HG03457 (cell line): Measurements from ENCODE around the gene SYT17.

Experiments used
- ATAC-seq: cut with Tn5 transposase; IDR thresholded peaks from one replicate; pipeline ENCODE4 v1.9.1; 2021; ENCODE audit warnings: moderate number of reproducible peaks; ENCODE audit not compliant: unreplicated experiment

The SYT17 gene

GRCh38 chr16:19167710-19168370 lies at the start of gene SYT17:
TSS of gene SYT17 (plus strand) at chr16:19168240. CDS start at chr16:19168647, 407 bp downstream.
- no peak for ATAC-seq

DNA sequence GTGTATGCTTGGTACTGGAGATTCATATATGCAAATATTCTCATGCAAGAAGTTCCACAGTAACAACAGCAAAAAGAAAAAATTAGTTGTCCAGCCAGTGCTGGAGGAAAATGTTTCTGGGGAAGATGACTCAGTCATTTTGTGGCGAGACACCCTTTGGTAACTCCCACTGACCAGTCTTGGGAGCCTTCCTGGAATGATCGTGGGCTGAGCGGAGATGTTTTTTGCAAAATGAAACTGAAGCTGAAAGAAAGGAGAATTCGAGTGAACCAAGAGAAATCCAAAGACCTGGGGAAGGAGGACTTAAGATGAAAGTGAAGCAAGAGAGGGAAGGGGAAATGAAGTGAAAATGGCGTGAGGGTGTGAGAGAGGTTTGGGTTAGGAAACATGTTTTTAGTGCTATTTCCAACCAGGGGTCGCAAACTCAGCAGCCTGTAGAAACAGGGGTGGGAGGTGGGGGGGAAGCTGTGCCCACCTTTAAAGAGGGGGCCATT lies 49.1 kb upstream of the SYT17 start:
- ATAC-seq, result no peak

- no peak for ATAC-seq
Observed at GRCh38 chr16:19119564-19119963, 48.5 kb upstream of the SYT17 start.

GRCh38 chr16:19123535-19124178 lies 44.4 kb upstream of the SYT17 start:
- no peak for ATAC-seq

- no peak for ATAC-seq
Observed at GRCh38 chr16:19126300-19126699, 41.7 kb upstream of the SYT17 start.

- ATAC-seq, result no peak
Observed at GRCh38 chr16:19127205-19127604, 40.8 kb upstream of the SYT17 start.

- ATAC-seq, result no peak
Observed at GRCh38 chr16:19127674-19128131, 40.3 kb upstream of the SYT17 start.

DNA sequence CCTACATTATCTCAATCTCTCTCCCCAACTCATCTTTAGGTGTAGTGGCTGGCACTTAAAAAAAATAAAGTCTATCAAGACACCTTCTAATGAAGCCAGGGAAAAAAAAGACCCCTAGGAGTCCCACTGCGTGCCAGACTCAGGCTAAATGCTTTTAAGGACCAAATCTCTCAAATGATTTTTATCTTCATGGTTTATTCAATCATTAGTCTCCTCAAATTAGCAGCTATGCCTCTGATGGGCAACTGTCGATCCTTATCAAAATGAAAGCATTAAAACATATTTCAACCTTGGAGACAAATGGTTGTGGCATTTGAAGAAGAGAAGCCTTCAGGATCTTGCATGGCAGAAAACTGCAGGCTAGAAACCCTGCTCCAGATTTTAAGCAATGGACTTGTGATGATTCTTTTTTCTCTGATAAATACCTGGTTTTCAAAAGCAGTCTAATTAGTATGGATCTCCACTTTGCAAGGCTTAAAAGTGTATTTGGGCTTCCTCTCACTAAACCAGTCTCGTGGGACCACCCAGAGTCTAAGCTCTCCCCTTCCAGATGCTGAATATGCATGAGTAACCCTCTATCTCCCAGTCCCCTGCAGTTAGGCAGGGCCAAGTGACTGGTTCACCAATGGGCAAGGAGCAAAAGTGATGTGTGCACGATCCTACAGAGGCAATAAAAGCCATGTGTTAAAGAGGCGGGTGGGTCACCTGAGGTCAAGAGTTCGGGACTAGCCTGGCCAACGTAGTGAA lies 39.4 kb upstream of the SYT17 start:
- ATAC-seq, result no peak

DNA sequence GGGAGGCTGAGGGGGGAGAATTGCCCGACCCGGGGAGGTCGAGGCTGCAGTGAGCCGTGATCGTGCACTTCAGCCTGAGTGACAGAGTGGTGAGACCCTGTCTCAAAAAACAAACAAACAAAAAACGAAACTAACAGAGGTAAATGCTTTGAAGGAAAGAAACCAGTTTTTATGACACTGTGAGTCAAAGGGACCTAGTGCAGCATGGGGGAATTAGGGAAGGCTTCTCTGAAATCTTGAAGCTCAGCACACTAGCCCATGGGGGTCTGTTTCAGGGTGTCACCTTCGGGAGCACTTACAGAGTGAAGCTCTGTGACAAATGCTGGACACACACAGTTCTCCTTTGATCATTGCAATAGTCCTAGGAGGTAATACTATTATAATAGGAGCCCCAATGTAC lies 37.7 kb upstream of the SYT17 start:
- ATAC-seq, result no peak

DNA sequence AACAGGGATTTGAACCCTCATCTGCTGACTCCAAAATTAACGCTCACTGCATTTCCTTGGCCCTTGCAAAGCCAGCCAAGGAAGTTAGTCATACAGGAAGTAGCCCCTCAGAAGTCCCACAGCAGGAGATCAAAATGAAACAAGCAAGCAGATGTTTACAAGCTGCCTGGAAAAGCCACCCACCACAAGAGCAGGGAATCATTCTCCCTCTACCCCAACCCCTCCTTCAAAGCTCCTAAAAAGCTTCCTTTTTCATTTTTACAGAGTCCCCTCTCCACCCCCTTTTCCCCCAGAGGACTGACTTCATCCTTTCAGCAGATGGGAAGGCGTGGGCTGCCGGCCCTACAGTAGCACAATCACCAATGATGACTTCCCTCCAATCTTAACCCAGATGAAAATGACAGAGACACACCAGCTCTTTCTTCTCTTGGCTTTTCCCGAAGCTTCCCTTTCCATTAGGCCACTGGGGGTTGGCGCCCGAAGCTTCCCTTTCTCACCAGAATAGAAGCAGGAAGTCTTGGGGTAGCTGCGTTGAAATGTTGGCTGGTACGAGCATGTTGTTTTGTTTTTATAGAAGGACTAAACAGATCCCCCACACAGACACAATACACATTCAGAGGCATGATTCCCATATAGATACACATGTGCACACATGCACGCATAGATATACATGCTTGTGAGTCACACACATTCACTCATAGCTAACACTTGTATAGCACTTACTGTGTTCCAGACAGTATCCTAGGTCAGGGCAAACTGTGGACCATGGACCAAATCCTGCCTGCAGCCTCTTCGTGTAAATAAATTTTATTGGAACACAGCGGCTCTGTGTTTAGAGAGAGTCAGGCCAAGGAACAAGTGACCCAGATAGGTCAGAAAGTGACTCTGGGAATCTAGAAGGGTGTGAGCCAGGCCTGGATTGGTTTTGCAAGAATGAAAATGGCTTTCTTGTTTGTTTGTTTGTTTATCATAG lies 36.9 kb upstream of the SYT17 start:
- no peak for ATAC-seq

DNA sequence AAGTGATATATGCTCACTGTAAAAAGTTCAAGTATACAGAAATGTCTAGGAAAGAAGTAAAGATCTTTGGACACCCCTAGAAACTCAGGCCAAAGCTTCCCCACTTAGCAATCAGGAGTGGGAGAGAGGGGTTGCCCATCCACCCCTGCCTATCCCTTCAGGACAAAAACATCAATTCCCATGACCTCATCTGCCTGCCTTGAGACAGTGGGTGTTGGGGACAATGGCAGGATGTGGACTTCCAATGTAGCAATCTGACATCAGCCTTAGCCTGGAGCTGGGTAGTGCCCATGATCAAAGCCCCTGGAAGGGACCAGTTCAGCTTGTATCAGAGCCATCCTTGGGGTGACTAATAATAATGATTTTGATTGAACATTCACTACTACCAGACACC lies 36.2 kb upstream of the SYT17 start:
- ATAC-seq, result no peak

GRCh38 chr16:19132255-19132654 lies 35.8 kb upstream of the SYT17 start:
- ATAC-seq, result no peak

GRCh38 chr16:19132898-19133297 lies 35.1 kb upstream of the SYT17 start:
- ATAC-seq, result no peak

DNA sequence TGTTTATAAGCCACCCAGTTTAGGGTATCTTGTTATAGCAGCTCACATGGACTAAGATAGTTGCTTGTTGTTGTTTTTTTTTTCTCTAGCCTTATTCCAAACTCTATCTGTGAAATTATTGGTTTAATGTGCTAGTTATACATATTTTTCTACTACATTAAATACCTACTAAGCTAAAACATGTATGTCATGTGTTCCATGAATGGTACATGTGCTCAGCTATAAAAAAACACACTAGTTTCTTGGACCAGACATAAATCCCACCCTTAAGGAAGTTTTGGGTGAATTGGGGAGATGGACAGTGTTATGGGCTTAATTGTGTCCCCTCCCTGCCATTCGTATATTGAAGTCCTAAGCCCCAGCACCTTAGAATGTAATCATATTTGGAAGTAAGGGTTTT lies 34.4 kb upstream of the SYT17 start:
- ATAC-seq, result no peak

GRCh38 chr16:19135201-19135842 lies 32.7 kb upstream of the SYT17 start:
- ATAC-seq, result no peak

DNA sequence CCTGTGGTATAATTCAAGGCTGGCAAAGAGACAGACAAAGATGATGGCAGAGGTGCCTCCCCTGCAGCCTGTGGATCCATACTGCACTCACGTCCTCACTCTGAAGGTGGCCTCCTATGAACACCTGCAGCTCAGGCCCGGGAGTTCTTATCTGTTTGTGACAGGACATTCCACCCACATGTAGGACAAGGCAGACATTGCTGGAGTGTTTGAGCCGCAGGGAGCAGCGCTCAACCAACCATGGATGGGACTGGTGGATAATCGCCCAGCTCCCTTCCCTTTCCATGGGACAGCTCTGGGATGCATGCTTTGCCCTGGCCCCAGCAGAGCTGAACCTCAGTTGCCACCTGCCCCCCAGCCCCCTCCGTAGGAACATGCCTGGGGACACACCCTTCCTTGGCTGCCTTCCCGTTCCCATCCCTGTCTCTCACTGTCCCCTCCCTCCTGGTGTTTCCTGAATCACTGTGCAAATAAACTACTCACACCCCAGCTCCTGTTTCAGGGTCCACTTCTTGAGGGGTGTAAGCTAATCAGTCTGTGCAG lies 32.1 kb upstream of the SYT17 start:
- ATAC-seq, result no peak

GRCh38 chr16:19136549-19137196 lies 31.4 kb upstream of the SYT17 start:
- ATAC-seq, result no peak

- ATAC-seq, result no peak
Observed at GRCh38 chr16:19137201-19138128, 30.6 kb upstream of the SYT17 start.
